Measurements from ENCODE around the gene KIRREL3.

The KIRREL3 gene

DNA sequence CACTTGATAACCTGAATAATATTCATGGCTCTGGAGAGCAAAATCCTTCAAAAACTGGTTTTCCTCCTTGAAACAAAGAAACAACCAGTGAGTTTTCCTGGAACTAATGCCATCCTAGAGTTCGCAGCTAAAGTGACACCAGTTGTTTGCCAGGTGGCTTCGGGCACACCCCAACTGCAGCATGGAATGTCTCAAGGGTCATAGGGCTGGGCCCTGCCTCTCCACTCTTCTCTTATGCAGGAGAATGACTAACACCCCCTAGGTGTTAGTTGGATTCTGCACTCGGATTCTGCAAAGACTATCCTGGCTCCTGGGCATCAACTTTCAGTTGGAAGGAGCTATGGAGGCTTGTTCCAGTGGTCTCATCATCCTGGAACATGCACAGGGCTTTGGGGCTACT, 98.8 kb downstream of the KIRREL3 start:
- DNase-seq: no peak

GRCh38 chr11:126899961-126900748, 100.4 kb downstream of the KIRREL3 start:
- DNase-seq: no peak

DNA sequence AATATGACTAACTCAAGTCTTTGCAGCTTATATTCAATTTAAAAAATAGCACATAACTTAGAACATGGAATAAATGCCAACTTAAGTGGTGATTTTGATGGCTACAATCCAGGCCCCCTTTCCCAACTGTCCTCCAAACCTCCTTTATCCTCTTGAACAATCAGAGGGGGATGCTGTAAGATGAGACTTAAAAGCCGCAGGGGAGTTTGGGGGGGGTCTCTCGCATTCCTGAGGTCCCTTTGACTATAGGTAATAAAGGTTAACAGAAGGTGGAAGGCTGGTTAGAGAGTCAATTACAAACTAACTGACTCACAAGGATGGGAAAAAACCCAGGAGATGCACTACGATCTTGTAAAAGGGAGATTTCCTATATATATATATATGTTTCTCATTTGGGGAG, 101.8 kb downstream of the KIRREL3 start:
- DNase-seq: no peak

DNA sequence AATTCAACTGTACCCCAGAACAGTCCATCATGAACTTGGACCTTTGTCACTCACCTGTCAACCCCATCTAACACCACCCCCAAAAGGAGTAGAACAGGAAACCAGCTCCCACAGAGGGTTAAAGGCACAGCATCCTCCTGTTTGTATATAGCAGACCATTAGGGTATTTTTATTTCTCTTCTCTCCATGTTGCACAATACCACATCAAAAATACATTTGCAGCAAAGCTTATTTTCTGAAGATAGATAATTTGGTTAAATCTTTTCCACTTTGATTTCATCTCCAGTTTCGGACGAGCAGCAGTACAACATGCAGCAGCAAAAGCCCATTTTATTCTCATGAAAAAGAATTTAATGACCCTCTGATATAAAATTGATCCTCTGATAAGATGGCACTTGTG, 103.1 kb downstream of the KIRREL3 start:
- DNase-seq: no peak

- DNase-seq: no peak
These were observed 104.5 kb downstream of the KIRREL3 start for GRCh38 chr11:126896025-126896424.

- no peak for DNase-seq
These were observed 106.8 kb downstream of the KIRREL3 start for GRCh38 chr11:126893796-126894195.

GRCh38 chr11:126892756-126893155, 107.8 kb downstream of the KIRREL3 start:
- DNase-seq: no peak

GRCh38 chr11:126891556-126892217, 108.9 kb downstream of the KIRREL3 start:
- DNase-seq: no peak

DNA sequence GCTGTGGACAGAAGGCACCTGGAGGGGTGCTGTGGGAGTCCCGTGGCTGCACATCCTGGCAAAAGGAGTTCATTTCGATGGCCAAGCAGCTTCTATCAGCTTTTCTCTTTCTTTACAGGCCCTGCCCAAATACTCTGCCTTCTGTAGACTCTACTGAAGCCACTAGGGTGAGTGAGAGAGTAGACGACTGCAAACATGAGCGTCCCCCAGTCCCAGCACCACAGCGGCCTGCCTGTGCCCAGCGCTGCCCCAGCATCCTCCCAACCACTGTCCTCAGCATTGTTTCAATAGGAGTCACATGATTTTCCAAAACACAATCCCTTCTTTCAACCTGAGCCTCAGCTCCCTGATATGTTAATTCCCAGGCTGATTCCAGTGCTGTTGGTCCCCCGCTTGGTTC, 110.0 kb downstream of the KIRREL3 start:
- no peak for DNase-seq

DNA sequence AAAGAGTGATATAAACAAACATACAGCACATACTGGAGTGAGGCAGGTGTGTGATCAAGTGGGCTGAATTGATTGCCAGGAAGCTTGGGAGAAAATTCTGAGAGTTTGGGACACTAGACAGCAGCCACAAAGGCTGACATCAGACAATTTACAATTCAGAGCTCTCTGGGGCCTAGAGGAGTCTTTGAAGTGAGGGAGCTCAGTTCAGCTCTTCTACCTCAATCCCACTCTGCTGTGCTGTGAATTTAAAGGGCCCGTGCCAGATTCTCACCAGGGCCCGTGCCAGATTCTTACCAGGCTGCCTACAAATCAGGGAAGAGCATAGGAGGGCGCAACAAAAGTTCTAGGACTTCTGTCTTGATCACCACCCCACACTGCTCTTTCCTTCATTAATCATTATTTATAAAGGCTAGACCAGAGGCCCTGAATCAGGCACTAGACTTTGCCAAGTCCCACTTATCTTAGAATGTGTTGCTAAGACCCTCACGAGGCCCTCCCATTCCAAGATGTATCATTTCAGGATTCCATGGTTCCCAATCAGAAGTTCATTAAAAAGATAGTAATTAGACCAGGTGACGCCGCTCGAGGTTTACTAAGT, 112.4 kb downstream of the KIRREL3 start:
- no peak for DNase-seq

DNA sequence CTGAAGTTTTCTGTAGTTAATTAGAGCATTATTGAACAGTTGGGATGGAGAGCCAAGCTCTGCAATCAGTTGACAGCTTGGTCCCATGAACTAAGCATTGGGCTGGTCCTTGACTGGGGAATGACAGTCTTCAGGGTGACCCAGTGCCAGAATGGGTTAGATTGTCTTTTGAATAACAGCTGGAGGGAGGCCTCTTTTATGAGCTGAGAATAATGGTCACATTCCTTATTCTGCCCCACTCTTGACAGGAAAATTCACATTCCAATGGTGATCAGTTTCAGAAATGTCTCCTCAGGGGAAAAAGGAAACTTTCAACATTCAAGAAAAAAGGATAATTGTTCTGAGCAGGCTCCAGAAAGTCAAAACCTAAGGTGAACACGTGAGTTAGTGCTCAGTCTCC, 113.9 kb downstream of the KIRREL3 start:
- DNase-seq: no peak

DNA sequence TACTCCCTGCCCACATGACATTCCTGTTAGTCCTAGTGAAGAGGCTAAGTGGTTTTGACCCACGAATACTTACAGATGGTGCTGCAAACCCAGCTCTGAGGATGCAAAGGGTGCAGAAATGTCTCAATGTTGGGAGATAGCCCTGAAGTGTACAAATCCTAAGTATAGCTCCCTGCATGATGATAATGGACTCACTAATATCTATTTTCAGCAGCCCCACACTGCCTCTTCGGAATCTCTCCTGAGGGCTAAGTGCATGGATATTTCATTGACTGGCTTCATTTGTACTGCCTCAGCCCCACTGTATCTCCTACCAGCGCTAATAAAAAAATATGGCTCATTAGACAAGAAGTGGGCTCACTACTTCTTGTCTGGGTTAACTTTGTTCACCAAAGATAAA, 114.5 kb downstream of the KIRREL3 start:
- DNase-seq: no peak

GRCh38 chr11:126884594-126884993, 116.0 kb downstream of the KIRREL3 start:
- no peak for DNase-seq

GRCh38 chr11:126884192-126884591, 116.4 kb downstream of the KIRREL3 start:
- DNase-seq: no peak

DNA sequence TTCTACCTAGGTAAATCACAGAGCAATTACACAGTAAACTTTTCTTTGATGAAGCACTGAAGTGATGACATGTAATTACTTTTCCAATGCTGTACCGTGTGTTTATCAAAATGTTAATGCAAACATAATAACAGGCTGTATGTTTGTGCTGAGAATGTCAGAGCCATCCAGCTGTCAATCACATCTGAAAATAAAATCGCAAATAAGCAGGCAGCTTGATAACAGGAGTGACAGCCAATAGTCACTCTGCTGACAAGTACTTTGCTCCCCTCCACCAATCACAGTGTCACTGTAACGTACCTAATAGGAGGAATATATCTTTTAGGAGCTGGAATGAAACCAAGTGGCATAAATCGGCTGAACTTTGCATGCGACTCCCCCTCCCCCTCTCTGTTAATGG, 119.7 kb downstream of the KIRREL3 start:
- no peak for DNase-seq

DNA sequence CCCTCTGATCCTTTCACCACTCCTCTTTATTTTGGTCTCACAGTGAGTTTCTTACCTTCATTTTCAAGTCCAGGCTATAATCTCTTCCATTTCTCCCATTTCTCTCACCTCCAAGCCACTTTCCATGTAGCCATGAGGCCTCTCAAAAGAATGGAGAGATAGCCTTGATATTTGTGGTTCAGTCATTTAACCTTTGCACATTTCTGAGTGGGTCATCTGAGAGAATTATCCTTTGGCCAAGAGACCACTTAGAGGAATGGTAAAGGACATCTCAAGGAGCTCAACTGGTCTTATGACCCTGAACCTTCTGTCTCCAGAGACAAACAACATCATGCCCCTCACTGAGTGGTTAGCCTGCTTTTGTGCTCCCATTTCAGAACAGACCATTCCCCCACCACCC, 121.1 kb downstream of the KIRREL3 start:
- DNase-seq: no peak

- no peak for DNase-seq
These were observed 121.6 kb downstream of the KIRREL3 start for GRCh38 chr11:126878913-126879482.

GRCh38 chr11:126874831-126875230, 125.7 kb downstream of the KIRREL3 start:
- DNase-seq: no peak

DNA sequence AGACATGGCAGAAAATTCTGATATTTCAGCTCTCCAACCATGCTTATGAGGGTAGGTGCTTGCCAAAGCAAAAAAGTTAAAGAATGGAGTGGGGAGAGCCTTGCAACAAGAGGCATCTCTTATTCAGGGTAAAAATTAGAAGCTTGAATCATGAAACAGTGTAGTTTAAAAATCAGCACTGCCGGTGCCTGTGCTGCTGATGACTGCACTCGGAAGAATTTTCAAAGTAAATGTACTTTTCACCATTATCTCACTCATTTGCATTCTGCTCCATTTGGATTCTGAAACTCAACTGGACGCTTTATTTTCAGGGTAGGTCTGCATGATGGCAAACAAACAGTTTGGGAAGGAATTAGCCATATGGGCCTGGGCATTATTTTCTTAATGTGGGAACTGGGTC, 126.3 kb downstream of the KIRREL3 start:
- no peak for DNase-seq

- DNase-seq: no peak
These were observed 128.8 kb downstream of the KIRREL3 start for GRCh38 chr11:126871792-126872191.

- no peak for DNase-seq
These were observed 130.5 kb downstream of the KIRREL3 start for GRCh38 chr11:126870021-126870420.

- DNase-seq: no peak
These were observed 131.8 kb downstream of the KIRREL3 start for GRCh38 chr11:126868741-126869140.

DNA sequence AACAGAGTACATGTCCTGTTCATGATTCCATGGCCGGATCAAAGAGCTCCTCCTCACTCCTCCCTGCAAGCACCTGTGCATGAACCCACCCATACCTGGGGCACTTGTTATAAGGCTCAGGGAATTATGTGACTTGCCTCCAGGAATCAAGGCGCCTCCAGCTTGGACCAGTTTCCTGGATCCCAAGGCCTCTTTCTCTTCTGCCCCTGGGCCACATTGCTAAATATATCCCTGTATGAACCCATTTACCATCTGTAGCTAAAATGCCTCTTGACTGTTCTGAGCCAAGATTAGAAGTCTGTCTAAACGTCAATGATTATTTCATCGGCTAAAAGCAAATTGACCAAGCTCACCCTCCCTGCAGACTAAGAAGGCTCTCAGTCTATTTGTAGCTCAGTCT, 135.6 kb downstream of the KIRREL3 start:
- DNase-seq: no peak
